IMR-90 (cell line): ENCODE measurements around the gene DDX52. TPM values are rescaled to one million over a fixed set of nuclear protein-coding genes. Genes with fewer than 3 reads are reported as not detected.

Source experiments
- ATAC-seq: fragments of 200-7000 bp; cut with Tn5 transposase; 2 replicates; pipeline ENCODE4 v1.9.1; 2020; ENCODE audit warnings: low read depth, mild to moderate bottlenecking, moderate library complexity
- BruUV-seq: library from RNA; stranded (reverse); fragments of 400-500 nt; replicated peaks from 2 replicates; lab custom pipeline; 2021; lab: Mats Ljungman, UMichigan
- CTCF ChIA-PET: fragments of 300-600 bp; formaldehyde crosslinking; extraction: SDS; loops from one replicate; lab custom pipeline; 2021; ENCODE audit warnings: antibody characterized with exemption; lab: Yijun Ruan, JAX
- POLR2A ChIA-PET: fragments of 300-600 bp; sonication (Branson Sonifier 250); formaldehyde crosslinking; loops from one replicate; lab custom pipeline; 2022; ENCODE audit warnings: antibody characterized with exemption; ENCODE audit not compliant: unreplicated experiment; lab: Charles Lee
- DNase-seq: peaks from one replicate; pipeline ENCODE4 v3.0.0; 2013
- H2AFZ ChIP-seq: replicated peaks from 2 replicates; pipeline ENCODE3; 2013; ENCODE audit warnings: low read length, mild to moderate bottlenecking; ENCODE audit not compliant: poor library complexity
- H2AK5ac ChIP-seq: 2 replicates; pipeline ENCODE4 v1.6.1; 2013; ENCODE audit warnings: low read depth, low read length, inconsistent platforms
- H2AK9ac ChIP-seq: replicated peaks from 2 replicates; pipeline ENCODE3; 2013; ENCODE audit warnings: mild to moderate bottlenecking, low read depth, low read length, moderate library complexity; ENCODE audit not compliant: poor library complexity
- H2BK120ac ChIP-seq: 2 replicates; pipeline ENCODE4 v1.6.1; 2013; ENCODE audit warnings: low read depth, low read length, inconsistent platforms
- H2BK15ac ChIP-seq: 3 replicates; pipeline ENCODE4 v1.6.1; 2013; ENCODE audit warnings: low read depth, low read length, inconsistent platforms
- H2BK20ac ChIP-seq: 2 replicates; pipeline ENCODE4 v1.6.1; 2013; ENCODE audit warnings: low read depth, mild to moderate bottlenecking, inconsistent platforms, low read length, moderate library complexity
- H2BK5ac ChIP-seq: 2 replicates; pipeline ENCODE4 v1.6.1; 2013; ENCODE audit warnings: mild to moderate bottlenecking, low read depth, low read length, inconsistent platforms; ENCODE audit not compliant: poor library complexity, severe bottlenecking
- H3K14ac ChIP-seq: replicated peaks from 2 replicates; pipeline ENCODE4 v1.6.1; 2013; ENCODE audit warnings: low read depth, low read length, inconsistent platforms
- H3K18ac ChIP-seq: 2 replicates; pipeline ENCODE4 v1.6.1; 2013; ENCODE audit warnings: low read depth, low read length, control low read depth
- H3K23ac ChIP-seq: 2 replicates; pipeline ENCODE4 v1.6.1; 2013; ENCODE audit warnings: low read depth, low read length, inconsistent platforms
- H3K27ac ChIP-seq: 2 replicates; pipeline ENCODE4 v1.5.1; 2013; ENCODE audit warnings: mild to moderate bottlenecking, control low read depth, low read length; ENCODE audit not compliant: insufficient read depth
- H3K27me3 ChIP-seq: 2 replicates; pipeline ENCODE4 v1.6.1; 2013; ENCODE audit warnings: low read length; ENCODE audit not compliant: control insufficient read depth, insufficient read depth
- H3K36me3 ChIP-seq: 2 replicates; pipeline ENCODE4 v1.6.1; 2013; ENCODE audit warnings: low read length, mixed read lengths; ENCODE audit not compliant: control insufficient read depth, insufficient read depth
- H3K4ac ChIP-seq: 2 replicates; pipeline ENCODE4 v1.6.1; 2013; ENCODE audit warnings: low read depth, low read length, inconsistent platforms
- H3K4me1 ChIP-seq: 2 replicates; pipeline ENCODE4 v1.6.1; 2013; ENCODE audit warnings: low read length, mixed read lengths; ENCODE audit not compliant: control insufficient read depth, insufficient read depth
- H3K4me2 ChIP-seq: 2 replicates; pipeline ENCODE4 v1.6.1; 2013; ENCODE audit warnings: low read depth, mild to moderate bottlenecking, control low read depth, low read length, moderate library complexity
- H3K4me3 ChIP-seq: 2 replicates; pipeline ENCODE4 v1.5.1; 2013; ENCODE audit warnings: low read depth, mild to moderate bottlenecking, control low read depth, low read length, moderate library complexity; ENCODE audit not compliant: insufficient read depth
- H3K56ac ChIP-seq: 2 replicates; pipeline ENCODE4 v1.6.1; 2013; ENCODE audit warnings: low read length, inconsistent platforms; ENCODE audit not compliant: insufficient read depth; ENCODE audit errors: extremely low read depth
- H3K79me1 ChIP-seq, 2 experiments: 2 replicates each; pipeline ENCODE4 v1.6.1; 2013; ENCODE audit warnings: low read length in 2 of 2, inconsistent platforms in 1 of 2, low read depth in 1 of 2
- H3K9ac ChIP-seq: 2 replicates; pipeline ENCODE4 v1.6.1; 2013; ENCODE audit warnings: low read depth, low read length, control low read depth
- H3K9me1 ChIP-seq: 2 replicates; pipeline ENCODE4 v1.6.1; 2013; ENCODE audit warnings: low read length, inconsistent platforms; ENCODE audit not compliant: insufficient read depth
- H3K9me3 ChIP-seq: 2 replicates; pipeline ENCODE4 v1.6.1; 2013; ENCODE audit warnings: low read length; ENCODE audit not compliant: control insufficient read depth, insufficient read depth
- H4K20me1 ChIP-seq: 2 replicates; pipeline ENCODE4 v1.6.1; 2013; ENCODE audit warnings: low read length, inconsistent platforms; ENCODE audit not compliant: insufficient read depth
- H4K5ac ChIP-seq: 2 replicates; pipeline ENCODE4 v1.6.1; 2013; ENCODE audit warnings: mild to moderate bottlenecking, low read depth, low read length, control low read depth
- H4K8ac ChIP-seq, 2 experiments: 2 replicates each; pipeline ENCODE4 v1.6.1; 2013; ENCODE audit warnings: low read depth in 2 of 2, low read length in 2 of 2, control low read depth in 1 of 2, inconsistent platforms in 1 of 2
- H4K91ac ChIP-seq: 2 replicates; pipeline ENCODE4 v1.6.1; 2013; ENCODE audit warnings: low read depth, low read length, inconsistent platforms; ENCODE audit not compliant: insufficient read depth
- BHLHE40 ChIP-seq: fragments of 150-350 bp; IDR thresholded peaks from 2 replicates; pipeline ENCODE4 v1.6.1; 2016; ENCODE audit warnings: mild to moderate bottlenecking, low read depth, low read length
- FOS ChIP-seq: fragments of 150-350 bp; IDR thresholded peaks from 2 replicates; pipeline ENCODE4 v1.6.1; 2016; ENCODE audit warnings: low read depth, low read length
- MAFK ChIP-seq: IDR thresholded peaks from 2 replicates; pipeline ENCODE4 v1.6.1; 2012; ENCODE audit warnings: low read depth, low read length, improper control_type of control experiment
- MAZ ChIP-seq: IDR thresholded peaks from 2 replicates; pipeline ENCODE4 v1.6.1; 2012; ENCODE audit warnings: low read depth, mild to moderate bottlenecking, low read length, improper control_type of control experiment, moderate library complexity, borderline replicate concordance
- MXI1 ChIP-seq: IDR thresholded peaks from 2 replicates; pipeline ENCODE4 v1.6.1; 2012; ENCODE audit warnings: low read depth, mild to moderate bottlenecking, low read length, moderate library complexity, borderline replicate concordance
- NFE2L2 ChIP-seq: fragments of 150-350 bp; IDR thresholded peaks from 2 replicates; pipeline ENCODE4 v1.6.1; 2016; ENCODE audit warnings: low read depth, mild to moderate bottlenecking, low read length
- POLR2A ChIP-seq: IDR thresholded peaks from 2 replicates; pipeline ENCODE4 v1.6.1; 2012; ENCODE audit warnings: mild to moderate bottlenecking, low read depth, low read length
- RCOR1 ChIP-seq: IDR thresholded peaks from 2 replicates; pipeline ENCODE4 v1.6.1; 2012; ENCODE audit warnings: mild to moderate bottlenecking, low read length, improper control_type of control experiment; ENCODE audit not compliant: insufficient replicate concordance
- RFX5 ChIP-seq: IDR thresholded peaks from 2 replicates; pipeline ENCODE4 v1.8.0; 2012; ENCODE audit warnings: low read depth, mild to moderate bottlenecking, low read length, moderate library complexity
- WGBS, 2 experiments: methylation state at CpG; one replicate each; pipeline versions ENCODE4 v1.1.5 to v1.1.7; 2013; ENCODE audit warnings: missing lambda C conversion rate in 2 of 2; ENCODE audit not compliant: insufficient read length in 1 of 2; ENCODE audit errors: extremely low coverage in 2 of 2; 5-methylcytosine and 5-hydroxymethylcytosine counted together
- dilution Hi-C: fragments of 300-500 bp; cut with HindIII; formaldehyde crosslinking; loops from one replicate; pipeline ENCODE4 v1.14.3; 2018; ENCODE audit warnings: low sequenced_read_pairs; ENCODE audit not compliant: unreplicated experiment
- in situ Hi-C: fragments of 300-500 bp; cut with MboI; formaldehyde crosslinking; loops from 3 replicates; pipeline ENCODE4 v1.14.3; 2019; ENCODE audit warnings: low sequenced_read_pairs, inconsistent platforms, mixed read lengths
- intact Hi-C: fragments of 100-400 bp; cut with micrococcal nuclease; formaldehyde crosslinking; loops from 2 replicates; pipeline ENCODE4 v1.10.0; 2022
- polyA plus RNA-seq, 3 experiments: library from polyadenylated mRNA; depleted of rRNA; stranded (reverse); fragments of >200 nt; gene quantifications; 2 replicates each; pipeline ENCODE4 v1.2.3, GENCODE V29; 2012; ENCODE audit warnings: low replicate concordance in 1 of 3
- total RNA-seq: library from RNA; depleted of rRNA; stranded (reverse); fragments of >200 nt; gene quantifications from 2 replicates; pipeline ENCODE4 v1.2.3, GENCODE V29; 2012
- TF ChIP-seq, protein P1 (sequence below): fragments of 150-350 bp; IDR thresholded peaks from 2 replicates; pipeline ENCODE4 v1.6.1; 2017; ENCODE audit warnings: mild to moderate bottlenecking, antibody characterized with exemption, low read length, low read depth

DDX52 gene
- total and polyA plus RNA-seq, 2 of the 4 experiments (the other 2 are of a cell fraction) = 12.5 to 26.7 TPM

DNA sequence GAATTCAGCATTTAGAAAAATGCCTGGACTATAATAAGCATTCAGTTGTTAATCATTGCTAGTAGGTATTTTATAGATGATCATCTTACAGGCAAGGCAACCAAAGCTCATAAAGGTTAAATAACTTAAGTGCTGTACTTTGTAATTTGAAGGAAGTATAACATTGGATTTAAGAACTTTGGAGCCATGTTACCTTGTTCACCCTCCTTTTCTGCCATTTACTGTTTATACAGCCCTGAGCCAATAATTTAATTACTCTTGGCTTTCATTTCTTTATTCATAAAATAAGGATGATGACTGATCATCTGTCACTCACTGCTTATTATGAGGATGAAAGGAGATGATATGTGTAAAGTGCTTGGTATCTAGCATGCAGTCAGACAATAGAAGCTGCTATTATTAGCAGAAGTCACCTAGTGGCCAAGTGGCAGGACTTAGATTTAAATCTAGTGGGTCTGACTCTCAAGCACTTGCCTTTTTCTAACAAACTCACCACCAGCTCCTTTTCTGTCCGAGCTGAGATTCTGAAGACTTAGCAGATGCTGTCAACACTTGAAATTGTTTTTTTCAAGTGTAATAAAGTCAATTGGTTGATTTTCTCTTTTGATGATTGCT lies 18.3 kb upstream of the DDX52 start:
- H3K27ac ChIP-seq = no peak overlapping the region
- no peak overlapping the region for H4K8ac ChIP-seq
- no peaks in the 10 kb centered on the region for H3K36me3 ChIP-seq
- intact Hi-C loops = no loop called here
- H3K18ac ChIP-seq = no peak overlapping the region
- no peak overlapping the region for H3K9ac ChIP-seq
- H3K27me3 ChIP-seq = no peaks in the 10 kb centered on the region
- H4K5ac ChIP-seq = no peak overlapping the region
- H3K4me3 ChIP-seq = no peak overlapping the region
- H3K4me1 ChIP-seq = no peaks in the 10 kb centered on the region
- no peak overlapping the region for H3K56ac ChIP-seq
- no peak overlapping the region for H2BK20ac ChIP-seq
- no peak overlapping the region for H3K23ac ChIP-seq
- no peak overlapping the region for H2AK5ac ChIP-seq
- in situ Hi-C loops = no loop called here
- CTCF ChIA-PET = interaction anchor here (0.5 to 1.4 kb wide), 2 partner anchors 11 kb away, joined by 4 to 10 read pairs; no protein-coding TSS in a partner anchor
- no peak overlapping the region for H2BK5ac ChIP-seq
- H3K4me2 ChIP-seq = no peak overlapping the region
- TF ChIP-seq RFX5 (no peak), RCOR1 (no peak), FOS (no peak), MXI1 (no peak), BHLHE40 (no peak), MAZ (no peak), POLR2A (no peak), NFE2L2 (no peak), MAFK (no peak)
- TF ChIP-seq, protein P1, sequence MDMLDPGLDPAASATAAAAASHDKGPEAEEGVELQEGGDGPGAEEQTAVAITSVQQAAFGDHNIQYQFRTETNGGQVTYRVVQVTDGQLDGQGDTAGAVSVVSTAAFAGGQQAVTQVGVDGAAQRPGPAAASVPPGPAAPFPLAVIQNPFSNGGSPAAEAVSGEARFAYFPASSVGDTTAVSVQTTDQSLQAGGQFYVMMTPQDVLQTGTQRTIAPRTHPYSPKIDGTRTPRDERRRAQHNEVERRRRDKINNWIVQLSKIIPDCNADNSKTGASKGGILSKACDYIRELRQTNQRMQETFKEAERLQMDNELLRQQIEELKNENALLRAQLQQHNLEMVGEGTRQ = no peak
- H4K91ac ChIP-seq = no peak overlapping the region
- no peaks in the 10 kb centered on the region for H4K20me1 ChIP-seq
- ATAC-seq (no peak), DNase-seq (no peak)
- H3K4ac ChIP-seq = no peak overlapping the region
- POLR2A ChIA-PET = no interaction called here
- no TSS peak for BruUV-seq
- H3K14ac ChIP-seq = no peak overlapping the region
- no peak overlapping the region for H2AK9ac ChIP-seq
- no peak overlapping the region for H2BK15ac ChIP-seq
- WGBS, 2 experiments = no CpG with 5 or more reads among the region's 1 CpG
- no peaks in the 10 kb centered on the region for H3K79me1 ChIP-seq
- H2BK120ac ChIP-seq = no peak overlapping the region
- dilution Hi-C loops = no loop called here
- H2AFZ ChIP-seq = no peak overlapping the region
- no peaks in the 10 kb centered on the region for H3K9me1 ChIP-seq
- no peaks in the 10 kb centered on the region for H3K9me3 ChIP-seq
